ENCODE measurements around the gene MS4A4A.
A peak's percentile ranks its signal among the peaks of the same experiment; 100 is the strongest.
"Not testable (repeated sequence)": the region's sequence is repeated elsewhere in the genome, so short reads cannot be mapped to it uniquely, and the experiment has no call there.

Gene MS4A4A

DNA sequence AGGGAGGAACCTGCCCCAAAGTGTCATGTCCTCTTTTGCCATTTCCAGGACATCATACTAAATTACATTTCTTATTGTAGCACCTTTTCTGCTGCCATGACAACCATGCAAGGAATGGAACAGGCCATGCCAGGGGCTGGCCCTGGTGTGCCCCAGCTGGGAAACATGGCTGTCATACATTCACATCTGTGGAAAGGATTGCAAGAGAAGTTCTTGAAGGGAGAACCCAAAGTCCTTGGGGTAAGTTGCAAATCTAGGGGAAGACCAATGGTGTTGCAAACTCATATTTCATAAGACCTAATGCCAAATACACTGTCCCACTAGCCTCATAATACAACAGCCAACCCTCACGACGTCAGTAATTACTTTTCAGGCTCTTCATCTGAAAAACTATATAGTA, 11.7 kb downstream of the MS4A4A start:
- no peak for DNase-seq (ENCODE audit: low read depth, low spot score)

DNA sequence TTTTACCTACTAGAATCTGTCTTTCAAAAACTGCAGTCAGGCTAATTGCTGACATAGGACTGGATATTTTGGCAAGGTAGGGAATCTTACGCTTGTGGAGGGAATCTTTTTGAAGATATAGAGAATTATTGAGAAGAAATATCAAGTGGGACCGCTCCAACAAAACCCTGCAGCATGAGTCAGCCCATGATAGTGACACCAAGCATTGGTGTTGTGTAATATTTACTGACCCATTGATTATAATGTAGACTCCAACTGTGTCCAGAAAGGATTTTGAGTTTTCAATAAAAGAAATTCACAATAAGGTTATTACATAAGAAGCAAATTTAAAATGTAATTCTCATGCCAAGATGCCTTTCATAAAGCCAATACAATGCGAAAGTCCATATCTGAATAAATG, 20.7 kb downstream of the MS4A4A start:
- H3K4me3 ChIP-seq (ENCODE audit: low read length) = no peak overlapping the region

More for the DNA sequence above, 11.7 kb downstream of the MS4A4A start:
- H3K4me3 ChIP-seq (ENCODE audit: low read length) = no peak overlapping the region

DNA sequence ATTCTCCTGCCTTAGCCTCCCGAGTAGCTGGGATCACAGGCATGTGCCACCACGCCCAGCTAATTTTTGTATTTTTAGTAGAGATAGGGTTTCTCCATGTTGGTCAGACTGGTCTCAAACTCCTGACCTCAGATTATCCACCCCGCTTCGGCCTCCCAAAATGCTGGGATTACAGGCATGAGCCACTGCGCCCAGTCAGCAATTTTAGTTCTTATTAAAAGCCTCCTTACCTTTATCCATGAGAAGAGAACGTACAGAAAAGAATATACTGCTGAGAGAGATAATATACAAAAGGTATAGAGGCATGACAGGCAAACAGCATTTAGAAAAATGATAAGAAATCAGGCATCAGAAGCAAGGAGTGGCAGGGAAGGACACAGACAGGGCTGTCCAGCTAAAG, 21.4 kb downstream of the MS4A4A start:
- DNase-seq (ENCODE audit: low read depth, low spot score) = not testable (repeated sequence)

More for the DNA sequence above, 20.7 kb downstream of the MS4A4A start:
- DNase-seq (ENCODE audit: low read depth, low spot score) = no peak

DNA sequence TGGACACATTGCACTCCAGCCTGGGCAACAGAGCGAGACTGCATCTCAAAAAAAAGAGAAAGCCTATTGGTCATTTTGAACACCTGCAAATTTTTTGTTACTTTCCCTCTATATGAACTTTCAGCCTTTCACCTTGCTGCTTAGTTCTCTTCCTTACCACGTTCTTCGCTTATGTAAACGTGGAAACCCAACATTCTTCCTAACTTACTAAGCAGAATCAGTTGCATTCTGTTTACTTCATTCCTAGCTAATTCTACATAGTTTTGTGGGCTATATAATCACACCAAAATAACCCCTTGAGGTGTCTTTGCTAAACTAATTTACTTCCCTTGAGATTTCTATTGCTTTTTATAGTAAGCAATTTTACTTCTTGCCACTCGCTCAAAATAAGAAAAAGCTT, 23.2 kb downstream of the MS4A4A start:
- DNase-seq (ENCODE audit: low read depth, low spot score) = no peak
- H3K4me3 ChIP-seq (ENCODE audit: low read length) = no peak overlapping the region

More for the DNA sequence above, 21.4 kb downstream of the MS4A4A start:
- not testable (repeated sequence) for H3K4me3 ChIP-seq (ENCODE audit: low read length)

DNA sequence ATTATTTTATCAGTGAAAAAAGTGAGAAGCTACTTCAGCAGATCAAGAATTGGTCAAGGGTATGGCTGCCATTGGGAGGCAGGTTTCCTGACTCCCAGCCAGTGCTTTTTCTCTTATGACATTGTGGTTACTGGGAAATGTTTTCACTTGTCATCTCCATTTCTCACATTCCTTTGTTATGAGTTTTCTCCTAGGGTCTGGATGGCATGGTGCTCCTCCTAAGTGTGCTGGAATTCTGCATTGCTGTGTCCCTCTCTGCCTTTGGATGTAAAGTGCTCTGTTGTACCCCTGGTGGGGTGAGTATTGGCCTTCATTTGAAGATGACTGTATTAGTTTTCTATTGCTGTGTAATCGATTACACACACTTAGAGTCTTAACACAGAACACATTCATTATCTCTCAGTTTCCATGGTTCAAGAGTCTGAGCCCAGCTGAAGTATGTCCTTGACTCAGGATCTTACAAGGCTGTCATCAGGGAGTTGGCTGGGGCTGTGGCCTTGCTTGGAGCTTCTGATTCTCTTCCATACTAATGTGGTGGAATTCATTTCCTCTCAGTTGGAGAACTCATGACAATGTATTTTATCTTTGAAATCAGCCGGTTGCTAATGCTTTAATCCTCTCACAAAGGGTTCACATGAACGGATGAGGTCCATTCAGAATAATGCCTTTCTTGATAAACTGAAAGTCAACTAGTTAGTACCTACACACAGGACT, 25.6 kb downstream of the MS4A4A start:
- DNase-seq (ENCODE audit: low read depth, low spot score) = no peak
- H3K4me3 ChIP-seq (ENCODE audit: low read length) = no peak overlapping the region

DNA sequence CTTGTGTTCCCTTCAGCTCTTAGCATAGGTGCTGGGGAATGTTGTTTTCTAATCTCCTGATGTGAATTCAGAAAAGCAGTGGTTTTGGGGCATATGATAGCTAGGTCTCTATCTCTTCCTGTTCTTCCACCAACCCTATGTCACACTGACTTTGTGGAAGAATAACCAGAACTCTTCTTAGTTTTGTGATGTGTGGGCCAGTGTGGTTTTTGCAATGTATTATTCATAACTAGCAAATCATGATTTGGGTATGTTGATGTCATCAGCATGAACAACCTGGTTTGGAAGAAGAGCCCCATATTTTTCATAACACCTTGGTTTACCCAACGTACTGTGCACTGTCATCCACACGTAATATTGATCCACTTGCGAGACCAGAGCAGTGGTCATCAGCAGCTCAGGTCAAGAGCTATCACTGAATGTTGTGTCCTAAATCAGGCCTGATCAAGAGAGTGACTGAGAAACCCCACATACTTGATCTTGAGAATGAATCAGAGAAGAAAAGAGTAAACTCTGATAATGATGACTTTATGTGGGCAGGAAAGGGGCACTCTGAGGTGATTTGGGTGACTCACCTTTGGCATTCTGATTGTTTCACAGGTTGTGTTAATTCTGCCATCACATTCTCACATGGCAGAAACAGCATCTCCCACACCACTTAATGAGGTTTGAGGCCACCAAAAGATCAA, 27.2 kb downstream of the MS4A4A start:
- no peak for DNase-seq (ENCODE audit: low read depth, low spot score)

DNA sequence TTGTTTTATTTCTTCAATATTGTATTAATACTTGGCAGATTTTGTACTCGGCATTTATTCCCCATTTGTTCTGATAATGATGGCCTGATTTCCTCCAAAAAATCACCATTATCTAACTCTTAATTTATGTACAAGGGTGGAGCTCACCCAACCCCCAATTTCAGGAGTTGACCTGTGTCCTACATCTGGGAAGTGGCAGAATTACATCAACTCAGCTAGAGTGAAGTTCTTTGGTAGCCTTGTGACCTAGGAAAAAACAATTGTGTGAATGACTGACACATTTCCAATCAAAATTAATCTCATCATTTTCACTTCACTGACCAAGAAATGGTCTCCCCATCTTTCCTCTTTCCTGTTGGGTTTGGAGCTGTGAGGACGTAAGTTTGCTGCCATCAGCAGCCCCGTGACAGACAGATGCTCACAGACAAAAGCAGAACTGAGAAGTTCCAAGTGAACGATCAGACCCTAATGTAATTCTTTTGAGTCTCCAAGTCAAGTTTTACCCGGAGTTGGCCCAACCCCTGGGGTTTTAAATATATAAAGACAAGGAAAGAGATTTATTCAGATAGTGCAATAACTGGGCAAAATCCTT, 30.0 kb downstream of the MS4A4A start:
- no peak for DNase-seq (ENCODE audit: low read depth, low spot score)

More for the DNA sequence above, 27.2 kb downstream of the MS4A4A start:
- H3K4me3 ChIP-seq (ENCODE audit: low read length) = no peak overlapping the region

DNA sequence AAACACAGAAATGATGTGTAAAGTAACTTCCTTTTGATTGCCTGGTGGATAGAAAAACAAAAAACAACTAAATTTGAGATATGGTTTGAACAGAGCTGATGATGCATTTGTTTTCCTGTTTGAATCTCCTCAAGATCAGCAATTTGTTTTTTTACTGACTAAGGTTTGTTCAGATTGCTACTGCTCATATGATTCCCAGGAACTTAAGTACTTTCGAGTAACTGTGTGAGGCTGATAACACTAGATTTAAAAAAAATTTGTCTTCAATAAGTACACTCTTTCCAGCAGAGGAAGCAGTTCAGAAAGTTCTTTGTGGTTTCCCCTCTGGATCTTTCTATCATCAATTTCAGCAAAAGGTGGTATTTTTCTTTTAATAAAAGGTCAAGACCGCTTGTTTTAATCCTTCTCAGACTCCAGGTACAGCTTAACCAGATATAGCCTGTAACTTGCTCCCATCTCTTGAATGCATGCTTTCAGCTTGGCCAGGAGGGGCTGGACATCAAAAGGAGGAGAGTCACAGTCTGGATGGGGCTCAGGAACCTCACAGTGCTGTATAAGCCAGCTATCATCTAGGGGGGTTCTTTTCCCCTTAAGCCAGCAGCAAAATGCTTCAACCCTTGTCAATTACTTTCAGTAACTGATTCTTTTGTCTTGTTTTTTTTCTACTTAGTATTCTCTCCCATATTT, 34.3 kb downstream of the MS4A4A start:
- no peak overlapping the region for H3K4me3 ChIP-seq (ENCODE audit: low read length)
- no peak for DNase-seq (ENCODE audit: low read depth, low spot score)

More for the DNA sequence above, 30.0 kb downstream of the MS4A4A start:
- H3K4me3 ChIP-seq (ENCODE audit: low read length) = no peak overlapping the region

DNA sequence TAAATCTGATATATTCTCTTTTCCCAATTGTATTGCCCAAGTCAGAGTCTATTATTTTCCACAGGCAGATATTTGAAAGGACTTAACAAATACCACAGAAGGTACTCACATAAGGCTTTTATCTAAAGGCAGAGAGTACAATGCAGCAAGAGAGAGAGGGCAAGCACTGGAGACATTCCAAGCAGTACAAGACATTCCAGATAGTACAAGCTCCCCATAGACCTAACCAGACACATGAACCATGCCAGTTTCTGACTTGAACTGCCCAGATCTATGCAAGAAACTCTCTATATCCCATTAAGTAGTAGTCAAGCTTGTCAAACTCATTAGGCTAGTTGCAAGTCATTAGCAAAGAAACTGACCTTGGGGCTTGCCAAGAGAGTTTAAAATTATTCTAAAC, 35.4 kb downstream of the MS4A4A start:
- no peak overlapping the region for H3K4me3 ChIP-seq (ENCODE audit: low read length)
- DNase-seq (ENCODE audit: low read depth, low spot score) = no peak

DNA sequence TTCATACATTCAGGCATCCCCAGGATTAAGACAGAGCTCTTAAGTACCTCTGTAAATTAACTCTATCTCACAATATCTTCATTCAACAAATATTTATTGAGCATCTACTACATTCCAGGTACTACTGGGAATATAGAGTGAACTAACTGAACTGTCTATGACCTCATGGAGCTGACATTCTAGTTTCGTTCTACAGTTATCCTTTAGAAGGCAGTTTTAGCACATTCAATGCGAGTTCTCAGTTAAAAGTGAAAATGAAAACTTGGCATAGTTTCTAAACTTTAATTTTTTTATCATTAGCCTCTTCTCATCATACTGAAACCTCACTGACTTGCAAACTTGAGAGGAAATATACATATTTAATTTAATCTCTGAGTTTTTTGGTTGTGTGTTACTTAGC, 35.9 kb downstream of the MS4A4A start:
- DNase-seq (ENCODE audit: low read depth, low spot score) = no peak
- no peak overlapping the region for H3K4me3 ChIP-seq (ENCODE audit: low read length)

DNA sequence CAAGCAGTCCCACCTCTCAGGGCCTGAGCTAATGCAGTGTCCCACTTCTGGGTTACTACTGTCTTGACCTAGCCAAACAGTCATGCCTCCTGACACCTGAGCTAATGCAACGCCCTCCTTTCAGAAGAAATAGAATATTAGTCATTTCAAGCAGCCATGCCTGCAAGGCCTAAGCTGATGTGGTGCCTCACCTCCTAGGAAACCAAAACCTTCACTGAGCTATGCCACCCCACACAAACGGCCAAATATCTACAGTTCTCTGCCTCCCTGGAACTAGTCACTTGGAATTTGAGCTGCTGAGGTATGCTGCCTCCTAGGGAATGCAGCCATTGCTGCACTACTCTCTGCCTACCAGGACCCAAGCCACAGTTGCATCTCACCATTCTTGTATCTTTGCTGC, 38.3 kb downstream of the MS4A4A start:
- no peak for DNase-seq (ENCODE audit: low read depth, low spot score)
- no peak overlapping the region for H3K4me3 ChIP-seq (ENCODE audit: low read length)

DNA sequence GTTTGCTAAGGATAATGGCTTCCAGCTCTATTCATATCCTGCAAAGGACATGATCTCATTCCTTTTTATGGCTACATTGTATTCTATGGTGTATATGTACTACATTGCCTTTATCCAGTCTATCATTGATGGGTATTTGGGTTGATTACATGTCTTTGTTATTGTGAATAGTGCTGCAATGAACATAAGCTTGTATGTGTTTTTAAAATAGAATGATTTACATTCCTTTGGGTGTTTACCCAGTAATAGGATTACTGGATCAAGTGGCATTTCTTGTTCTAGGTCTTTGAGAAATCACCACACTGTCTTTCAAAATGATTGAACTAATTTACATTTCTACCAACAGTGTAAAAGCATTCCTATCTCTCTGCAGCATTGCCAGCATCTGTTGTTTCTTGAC, 40.6 kb downstream of the MS4A4A start:
- no peak overlapping the region for H3K4me3 ChIP-seq (ENCODE audit: low read length)
- no peak for DNase-seq (ENCODE audit: low read depth, low spot score)

DNA sequence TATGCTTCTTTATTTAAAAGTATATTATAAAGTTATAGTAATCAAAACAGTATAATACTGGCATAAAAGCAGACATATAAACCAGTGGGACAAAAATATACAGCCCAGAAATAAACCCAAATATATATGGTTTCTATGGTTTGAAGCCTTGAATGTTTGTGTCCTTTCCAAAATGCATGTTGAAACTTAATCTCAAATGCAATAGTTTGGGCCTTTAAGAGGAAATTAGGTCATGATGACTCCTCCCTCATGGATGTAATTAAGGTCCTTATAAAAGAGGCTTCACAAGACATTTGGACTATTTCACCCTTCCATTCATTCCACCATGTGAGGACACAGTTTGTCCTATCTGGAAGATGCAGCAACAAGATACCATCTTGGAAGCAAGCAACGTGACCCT, 46.5 kb downstream of the MS4A4A start, which contains the start of gene MS4A6E:
Gene MS4A6E, plus strand, starts transcription at position 301 of the 400 bp plus-strand sequence. CDS start 7,641 bp downstream, outside the sequence.
- H3K4me3 ChIP-seq (ENCODE audit: low read length) = no peak within 1 kb of the TSS
- DNase-seq (ENCODE audit: low read depth, low spot score) = no peak

DNA sequence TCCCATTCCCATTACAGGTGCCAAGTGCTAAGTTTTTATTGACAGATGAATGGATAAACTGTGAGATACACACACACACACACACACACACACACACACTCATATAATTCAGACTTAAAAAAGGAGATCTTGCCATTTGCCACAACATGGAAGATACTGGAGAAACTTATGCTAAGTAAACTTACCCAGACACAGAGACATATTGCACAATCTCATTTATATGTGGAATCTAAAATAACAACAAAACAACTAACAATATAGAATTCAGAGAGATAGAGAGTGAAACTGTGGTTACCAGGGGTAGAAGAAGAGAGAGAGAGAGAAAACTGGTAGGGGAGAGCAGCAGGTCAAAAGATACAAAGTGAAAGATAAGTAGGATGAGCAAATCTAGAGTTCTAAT, 48.0 kb downstream of the MS4A4A start:
- no peak overlapping the region for H3K4me3 ChIP-seq (ENCODE audit: low read length)
- DNase-seq (ENCODE audit: low read depth, low spot score) = no peak

DNA sequence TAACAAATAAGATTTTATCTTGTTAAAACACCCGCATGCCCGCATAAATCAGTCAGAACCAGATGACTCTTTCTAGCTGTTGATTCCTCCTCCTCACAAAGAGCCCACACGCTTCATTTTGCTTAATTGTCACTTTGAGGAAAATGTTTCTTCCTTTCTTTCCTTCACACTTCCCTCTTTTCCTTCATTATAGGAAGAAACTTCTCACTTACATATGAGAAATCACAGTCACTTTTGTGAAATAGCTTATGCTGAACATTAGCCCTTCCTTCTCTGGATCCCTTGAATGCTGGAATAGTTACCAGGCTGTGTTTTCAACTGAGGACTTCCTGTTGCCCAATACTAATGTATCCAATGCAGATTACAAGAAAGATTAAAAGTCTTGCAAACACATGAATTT, 52.4 kb downstream of the MS4A4A start:
- H3K4me3 ChIP-seq (ENCODE audit: low read length) = no peak overlapping the region
- no peak for DNase-seq (ENCODE audit: low read depth, low spot score)

DNA sequence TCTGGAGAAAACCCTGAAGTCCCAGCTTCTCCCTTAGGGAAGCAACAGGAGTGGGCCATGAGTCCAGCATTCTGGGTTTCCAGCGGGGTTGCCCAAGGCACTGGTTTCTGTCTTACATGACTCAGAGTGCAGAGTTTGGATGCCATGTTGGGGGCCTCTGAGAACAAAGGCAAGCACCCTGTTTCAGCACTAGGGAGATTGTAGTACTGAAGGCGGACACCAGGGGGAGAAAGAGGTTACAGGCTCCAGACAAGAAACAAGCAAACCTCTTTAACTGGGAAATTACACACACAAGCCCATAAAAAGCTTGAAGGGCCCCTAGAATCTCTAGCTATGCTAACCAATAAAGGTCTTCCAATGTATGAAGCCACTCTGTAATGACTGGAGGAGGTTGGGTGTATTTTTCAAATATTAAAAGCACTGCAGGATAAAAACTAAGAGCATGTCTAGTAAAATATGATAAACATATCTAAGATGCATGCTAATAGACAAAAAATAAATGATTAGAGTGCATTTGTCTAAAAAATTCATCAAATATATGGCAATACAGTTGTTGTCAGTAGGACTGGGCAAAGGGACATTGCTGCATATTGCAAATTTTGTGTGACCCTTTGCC, 53.6 kb downstream of the MS4A4A start:
- H3K4me3 ChIP-seq (ENCODE audit: low read length) = no peak overlapping the region
- peak; percentile 78 for DNase-seq (ENCODE audit: low read depth, low spot score)

DNA sequence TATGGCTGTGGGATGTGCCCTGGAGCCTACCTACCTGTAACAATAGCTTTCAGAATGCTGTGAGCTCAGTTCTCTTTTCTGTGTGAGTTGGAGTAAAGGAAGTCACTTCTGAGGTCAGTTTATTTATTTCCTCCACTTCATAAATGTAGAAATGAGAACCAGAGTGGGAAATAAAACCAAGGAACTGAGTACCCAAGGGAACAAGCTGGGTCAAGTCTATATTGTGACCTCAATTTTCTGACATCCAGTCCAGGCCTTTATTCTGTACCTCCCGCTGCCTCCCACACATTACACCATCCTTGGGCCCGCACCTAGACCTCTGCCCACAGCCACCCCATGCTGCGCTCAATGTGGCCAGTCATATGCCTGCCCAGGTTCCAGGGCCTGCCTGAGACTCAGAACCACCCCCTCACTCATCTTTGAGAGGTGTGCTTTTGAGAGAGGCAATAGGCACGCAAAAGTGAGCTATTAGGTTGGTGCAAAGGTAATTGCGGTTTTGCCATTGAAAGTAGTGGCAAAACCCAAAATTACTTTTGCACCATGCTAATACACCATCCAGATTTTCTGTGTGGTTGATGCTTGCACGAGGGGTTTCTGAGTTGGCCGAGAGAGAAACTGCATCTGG, 56.4 kb downstream of the MS4A4A start:
- no peak overlapping the region for H3K4me3 ChIP-seq (ENCODE audit: low read length)
- DNase-seq (ENCODE audit: low read depth, low spot score) = no peak

DNA sequence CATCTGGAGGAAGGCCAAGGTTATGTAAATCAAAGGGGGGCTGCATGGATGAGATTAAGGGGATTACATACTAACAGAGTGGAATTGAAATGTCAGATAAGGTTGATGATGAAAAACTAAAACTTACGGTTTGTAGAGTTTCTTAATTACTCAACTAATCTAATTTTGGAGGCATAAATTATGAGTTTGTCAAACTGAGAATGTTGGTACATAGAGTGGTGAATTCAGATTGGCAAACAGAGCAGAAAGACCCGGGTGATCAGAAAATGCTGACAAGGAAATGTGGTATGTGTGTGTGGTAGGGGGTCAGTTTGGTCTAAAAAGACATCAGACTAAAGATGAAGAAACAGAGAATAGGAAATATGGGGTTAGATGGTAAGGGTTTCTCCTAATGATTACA, 57.6 kb downstream of the MS4A4A start:
- H3K4me3 ChIP-seq (ENCODE audit: low read length) = no peak overlapping the region
- no peak for DNase-seq (ENCODE audit: low read depth, low spot score)

DNA sequence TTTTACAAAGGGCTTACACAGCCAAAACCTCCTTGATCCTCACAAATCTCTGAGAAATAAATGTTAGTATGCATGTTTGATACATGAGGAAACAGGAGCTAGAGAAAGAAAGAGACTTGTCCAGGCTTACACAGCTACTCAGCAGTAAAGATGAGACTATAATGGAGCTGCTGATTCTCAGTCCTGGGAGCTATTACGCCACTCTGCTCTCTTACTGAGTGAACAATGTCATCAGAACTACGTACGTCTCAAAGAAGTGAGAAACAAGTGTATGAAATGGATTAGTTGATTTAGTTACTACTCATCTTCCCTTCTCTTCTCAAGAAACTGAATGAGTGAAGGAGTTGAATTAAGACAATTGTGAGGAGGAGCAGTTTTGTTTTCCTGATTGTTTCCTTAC, 58.9 kb downstream of the MS4A4A start:
- DNase-seq (ENCODE audit: low read depth, low spot score) = no peak
- H3K4me3 ChIP-seq (ENCODE audit: low read length) = no peak overlapping the region
